Effector CD8-positive, alpha-beta T cell (primary cell): ENCODE measurements around the gene PRM2.

Experiments used
- DNase-seq: peaks from one replicate; lab custom pipeline; 2025; lab: John Stamatoyannopoulos, UW

Gene PRM2

GRCh38 chr16:11248133-11248532, 28.1 kb downstream of the PRM2 start:
- DNase-seq: no peak

GRCh38 chr16:11245988-11246387, 30.3 kb downstream of the PRM2 start:
- DNase-seq: no peak

- DNase-seq: no peak
Measured at GRCh38 chr16:11245222-11245737, 31.0 kb downstream of the PRM2 start.

GRCh38 chr16:11242658-11243057, 33.6 kb downstream of the PRM2 start:
- no peak for DNase-seq

- DNase-seq: no peak
Measured at GRCh38 chr16:11241480-11242204, 34.6 kb downstream of the PRM2 start.

GRCh38 chr16:11240636-11241473, 35.4 kb downstream of the PRM2 start:
- no peak for DNase-seq

GRCh38 chr16:11239644-11240632, 36.3 kb downstream of the PRM2 start:
- DNase-seq: no peak

- DNase-seq: no peak
Measured at GRCh38 chr16:11238272-11239202, 37.7 kb downstream of the PRM2 start.

GRCh38 chr16:11236461-11237254, 39.6 kb downstream of the PRM2 start:
- DNase-seq: no peak

- DNase-seq: no peak
Measured at GRCh38 chr16:11235703-11235991, 40.6 kb downstream of the PRM2 start.

GRCh38 chr16:11234884-11235702, 41.2 kb downstream of the PRM2 start:
- no peak for DNase-seq

- peak; percentile 22 for DNase-seq
Measured at GRCh38 chr16:11233727-11234376, 42.4 kb downstream of the PRM2 start.

GRCh38 chr16:11232852-11233726, 43.2 kb downstream of the PRM2 start:
- peak; percentile 69 for DNase-seq

- DNase-seq: no peak
Measured at GRCh38 chr16:11232302-11232851, 43.9 kb downstream of the PRM2 start.

- DNase-seq: no peak
Measured at GRCh38 chr16:11231367-11231970, 44.8 kb downstream of the PRM2 start.

- no peak for DNase-seq
Measured at GRCh38 chr16:11229906-11230305, 46.4 kb downstream of the PRM2 start.

- DNase-seq: no peak
Measured at GRCh38 chr16:11229432-11229831, 46.8 kb downstream of the PRM2 start.
